Dermis microvascular lymphatic vessel endothelial cell (primary cell): ENCODE data around the gene TTC23. TPM values are rescaled to one million over a fixed set of nuclear protein-coding genes. Genes with fewer than 3 reads are reported as not detected.

Source experiments
- DNase-seq, 2 donors: peaks; one replicate each; pipeline versions ENCODE4 v3.0.0 to v3.0.0-alpha.2; 2010; ENCODE audit warnings: low read depth in 2 of 2
- total RNA-seq: library from RNA; depleted of rRNA; stranded (reverse); fragments of >200 nt; gene quantifications from 2 replicates; pipeline ENCODE4 v1.2.1, GENCODE V29; 2014

The TTC23 gene
- total RNA-seq, 1 donor from 2014 or later = 12.5 TPM

- peak; percentile 72 to 93 for DNase-seq
These were observed 83.3 kb downstream of the TTC23 start for GRCh38 chr15:99165956-99166689.

- no peak for DNase-seq
These were observed 84.2 kb downstream of the TTC23 start for GRCh38 chr15:99165020-99165790.

GRCh38 chr15:99164119-99164518 is 85.3 kb downstream of the TTC23 start:
- no peak for DNase-seq

GRCh38 chr15:99163271-99164062 is 85.9 kb downstream of the TTC23 start:
- no peak for DNase-seq

- DNase-seq = no peak
These were observed 90.6 kb downstream of the TTC23 start for GRCh38 chr15:99158626-99159412.

- peak; percentile 47 to 72 for DNase-seq
These were observed 91.9 kb downstream of the TTC23 start for GRCh38 chr15:99157456-99157855.

- no peak for DNase-seq
These were observed 93.4 kb downstream of the TTC23 start for GRCh38 chr15:99155961-99156443.

GRCh38 chr15:99154271-99154670 is 95.1 kb downstream of the TTC23 start:
- no peak for DNase-seq

GRCh38 chr15:99153026-99153535 is 96.3 kb downstream of the TTC23 start:
- no peak for DNase-seq

GRCh38 chr15:99151156-99151555 is 98.2 kb downstream of the TTC23 start:
- DNase-seq = no peak

- DNase-seq = no peak
These were observed 100.0 kb downstream of the TTC23 start for GRCh38 chr15:99149366-99149765.

GRCh38 chr15:99148851-99149276 is 100.5 kb downstream of the TTC23 start:
- peak; percentile 63 to 73 for DNase-seq

GRCh38 chr15:99146661-99147060 is 102.7 kb downstream of the TTC23 start:
- DNase-seq = no peak

GRCh38 chr15:99145778-99146177 is 103.6 kb downstream of the TTC23 start:
- no peak for DNase-seq

GRCh38 chr15:99145005-99145404 is 104.4 kb downstream of the TTC23 start:
- no peak for DNase-seq

- no peak for DNase-seq
These were observed 105.4 kb downstream of the TTC23 start for GRCh38 chr15:99143655-99144610.

- no peak for DNase-seq
These were observed 106.1 kb downstream of the TTC23 start for GRCh38 chr15:99143242-99143641.

GRCh38 chr15:99142562-99142961 is 106.8 kb downstream of the TTC23 start:
- no peak for DNase-seq

- no peak for DNase-seq
These were observed 107.4 kb downstream of the TTC23 start for GRCh38 chr15:99141943-99142342.

GRCh38 chr15:99140590-99140989 is 108.8 kb downstream of the TTC23 start:
- DNase-seq = no peak
